Measurements from ENCODE around the gene PPP5C.

- TF ChIP-seq FOSL1 (IDR thresholded peaks at IDR 0.05; ENCODE audit: insufficient read depth, low read depth, low read length) (no peak), SP4 (IDR thresholded peaks at IDR 0.05; ENCODE audit: low read length) (no peak), KDM5A (IDR thresholded peaks at IDR 0.05; ENCODE audit: low read length) (no peak), SIX5 (IDR thresholded peaks at IDR 0.05; ENCODE audit: low read depth, low read length) (no peak), RXRA (IDR thresholded peaks at IDR 0.05; ENCODE audit: insufficient read depth, low read depth, low read length) (no peak), MAX (IDR thresholded peaks at IDR 0.05) (no peak), EP300 (IDR thresholded peaks at IDR 0.05; ENCODE audit: borderline replicate concordance in 1 of 2, low read depth in 2 of 2, low read length in 2 of 2) (no peak), HDAC6 (IDR thresholded peaks at IDR 0.05; ENCODE audit: low read depth, low read length) (no peak)
- TF ChIP-seq, protein P1, sequence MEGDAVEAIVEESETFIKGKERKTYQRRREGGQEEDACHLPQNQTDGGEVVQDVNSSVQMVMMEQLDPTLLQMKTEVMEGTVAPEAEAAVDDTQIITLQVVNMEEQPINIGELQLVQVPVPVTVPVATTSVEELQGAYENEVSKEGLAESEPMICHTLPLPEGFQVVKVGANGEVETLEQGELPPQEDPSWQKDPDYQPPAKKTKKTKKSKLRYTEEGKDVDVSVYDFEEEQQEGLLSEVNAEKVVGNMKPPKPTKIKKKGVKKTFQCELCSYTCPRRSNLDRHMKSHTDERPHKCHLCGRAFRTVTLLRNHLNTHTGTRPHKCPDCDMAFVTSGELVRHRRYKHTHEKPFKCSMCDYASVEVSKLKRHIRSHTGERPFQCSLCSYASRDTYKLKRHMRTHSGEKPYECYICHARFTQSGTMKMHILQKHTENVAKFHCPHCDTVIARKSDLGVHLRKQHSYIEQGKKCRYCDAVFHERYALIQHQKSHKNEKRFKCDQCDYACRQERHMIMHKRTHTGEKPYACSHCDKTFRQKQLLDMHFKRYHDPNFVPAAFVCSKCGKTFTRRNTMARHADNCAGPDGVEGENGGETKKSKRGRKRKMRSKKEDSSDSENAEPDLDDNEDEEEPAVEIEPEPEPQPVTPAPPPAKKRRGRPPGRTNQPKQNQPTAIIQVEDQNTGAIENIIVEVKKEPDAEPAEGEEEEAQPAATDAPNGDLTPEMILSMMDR (IDR thresholded peaks at IDR 0.05; ENCODE audit: control extremely low read depth in 1 of 3, insufficient read depth in 1 of 3, low read depth in 1 of 3, low read length in 3 of 3): no peak
Observed at GRCh38 chr19:46422344-46422743, 75.5 kb downstream of the PPP5C start.

Measured in H1 (cell line).